CD4-positive, alpha-beta T cell treated with Interleukin-17A for 4 hours (primary cell): ENCODE data around the gene LRRC25.
"Not testable (repeated sequence)": the region's sequence is repeated elsewhere in the genome, so short reads cannot be mapped to it uniquely, and the experiment has no call there.

Experiments used
- DNase-seq: peaks from one replicate; pipeline ENCODE4 v3.0.0-alpha.2; 2020; ENCODE audit warnings: mixed read lengths

LRRC25 gene

DNA sequence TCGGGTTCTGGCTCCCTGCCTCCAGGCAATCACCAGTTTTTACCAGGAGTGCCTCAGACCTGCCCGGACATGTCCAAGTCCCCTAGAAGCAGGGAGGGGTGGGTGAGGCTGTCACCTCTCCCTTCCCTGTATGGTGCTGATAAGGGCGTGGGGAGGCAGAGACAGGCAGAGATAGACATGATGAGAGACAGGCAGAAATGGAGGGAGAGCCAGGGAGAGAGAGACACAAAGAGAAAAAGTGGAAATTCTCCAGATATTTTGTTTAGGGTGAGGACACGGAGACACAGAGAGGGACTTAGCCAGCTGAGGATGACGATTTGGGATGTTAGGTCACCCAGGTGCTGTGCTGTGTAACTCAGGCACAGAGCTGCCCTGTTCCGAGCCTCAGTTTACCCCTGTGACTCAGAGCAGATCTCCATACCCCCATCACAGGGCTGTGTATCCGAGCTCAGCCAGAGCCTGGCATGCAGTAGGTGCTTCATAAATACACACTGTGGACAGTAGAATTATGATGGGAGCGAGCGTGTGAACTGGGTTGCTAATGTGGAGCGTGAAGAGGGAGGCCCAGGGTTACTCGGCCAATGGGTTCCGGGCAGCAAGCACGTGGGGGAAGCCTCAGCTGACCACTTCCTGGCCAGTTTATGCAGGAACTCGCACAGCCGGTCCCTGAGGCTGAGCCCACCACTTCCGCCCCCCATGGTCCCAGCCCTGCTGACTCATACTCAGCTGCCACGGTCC is 23.4 kb downstream of the LRRC25 start:
- DNase-seq, result peak; percentile 35

DNA sequence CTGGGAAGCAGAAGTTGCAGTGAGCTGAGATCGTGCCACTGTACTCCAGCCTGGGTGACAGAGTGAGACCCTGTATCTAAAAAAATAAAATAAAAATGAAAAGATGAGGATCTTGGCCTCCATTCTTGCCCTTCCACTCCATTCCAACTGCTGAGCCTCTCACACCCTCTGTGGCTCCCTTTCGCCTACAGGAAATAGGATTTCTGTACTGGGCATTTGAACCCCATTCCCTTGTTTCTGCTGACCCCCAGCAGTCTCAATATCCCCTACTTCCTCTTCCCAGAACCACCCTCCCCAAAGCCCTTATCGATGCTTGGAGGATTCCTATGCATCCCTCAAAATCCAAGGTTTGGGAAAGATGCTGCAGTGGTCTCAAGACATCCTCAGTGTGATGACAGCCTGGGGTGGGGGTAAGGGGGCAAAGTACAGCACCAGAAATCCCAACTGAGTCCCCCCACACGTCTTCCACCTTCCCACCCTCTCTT is 24.0 kb downstream of the LRRC25 start:
- DNase-seq, result no peak

DNA sequence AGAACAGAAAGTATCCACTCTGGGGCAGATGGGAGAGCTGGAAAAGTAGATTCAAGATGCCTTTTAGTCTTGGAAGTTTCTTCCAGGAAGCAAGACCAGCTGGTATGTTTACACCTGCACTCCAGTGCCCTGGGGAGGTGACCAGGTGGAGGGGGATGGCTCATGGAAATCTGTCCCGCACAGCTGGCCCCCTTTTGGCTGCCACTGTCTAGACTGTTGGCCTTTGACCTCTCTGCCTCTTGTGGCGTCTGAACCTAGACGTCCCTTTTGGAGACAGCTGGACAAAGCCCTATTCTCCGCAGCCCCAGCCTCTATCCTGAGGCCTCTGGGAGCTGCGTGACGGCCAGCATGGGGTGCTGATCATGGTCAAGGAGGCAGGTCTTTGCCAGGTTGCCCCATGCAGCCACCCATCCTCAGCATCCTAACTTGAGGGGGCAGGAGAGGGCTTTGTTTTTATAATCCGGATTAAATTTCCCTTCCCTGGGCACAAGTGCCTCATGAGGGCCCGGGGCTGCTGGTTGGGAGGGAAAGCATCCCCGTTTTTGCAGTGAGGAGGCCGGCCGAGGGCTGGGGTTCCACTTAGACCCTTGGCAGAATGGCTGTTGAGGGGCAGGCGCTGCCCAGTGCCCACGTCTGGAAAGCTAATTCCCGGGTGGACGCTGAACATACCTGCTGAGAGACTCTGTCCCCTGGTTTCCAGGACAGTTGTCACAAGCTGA is 28.8 kb downstream of the LRRC25 start:
- no peak for DNase-seq

DNA sequence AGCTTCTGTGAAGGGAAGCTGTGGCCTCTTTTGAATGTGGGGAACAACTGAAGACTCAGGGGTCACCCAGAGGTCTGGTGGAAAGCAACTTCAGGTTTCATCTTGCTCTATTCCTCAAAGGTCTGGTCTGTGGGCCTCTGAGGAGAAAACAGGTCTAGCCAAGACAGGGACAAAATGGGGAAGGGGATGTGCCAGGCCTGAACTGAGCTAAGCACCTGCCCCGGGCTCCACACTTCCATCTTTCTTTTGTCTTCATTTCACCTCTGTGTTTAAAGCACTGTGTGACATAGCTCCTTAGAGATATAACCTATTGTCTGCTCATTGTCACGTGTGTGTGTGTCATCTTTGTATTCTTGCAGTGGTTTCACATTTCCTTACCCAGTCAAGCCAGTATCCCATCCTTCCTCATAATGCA is 31.4 kb downstream of the LRRC25 start:
- no peak for DNase-seq

DNA sequence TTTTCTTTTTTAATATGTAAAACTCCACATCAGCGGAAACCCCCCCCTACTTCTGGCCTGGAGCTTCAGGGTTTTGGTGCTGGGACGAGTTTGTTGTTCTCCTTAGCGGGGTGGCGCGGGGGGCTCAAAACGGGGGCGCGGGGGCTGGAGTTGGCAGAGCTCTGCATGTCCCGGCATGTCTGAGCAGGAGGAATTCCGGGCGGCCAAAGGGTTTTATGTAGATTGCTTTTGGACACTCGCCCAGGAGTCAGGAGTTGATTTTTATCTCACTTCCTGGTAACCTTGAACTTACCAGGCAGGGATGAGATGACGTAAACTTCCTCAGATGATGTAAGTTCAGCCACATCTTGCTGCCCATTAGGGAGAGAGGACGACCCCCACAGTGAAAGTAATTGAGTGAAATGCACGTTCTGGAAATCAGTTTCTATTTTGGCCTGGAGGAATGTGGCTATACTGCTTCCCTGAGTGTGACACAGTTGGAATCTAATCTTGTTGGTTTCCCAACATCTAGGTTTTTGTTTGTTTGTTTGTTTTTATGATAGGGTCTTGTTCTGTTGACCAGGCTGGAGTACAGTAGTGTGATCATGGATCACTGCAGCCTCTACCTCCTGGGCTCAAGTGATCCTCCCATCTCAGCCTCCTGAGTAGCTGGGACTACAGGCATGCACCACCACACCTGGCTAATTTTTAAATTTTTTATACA is 32.4 kb downstream of the LRRC25 start:
- no peak for DNase-seq

DNA sequence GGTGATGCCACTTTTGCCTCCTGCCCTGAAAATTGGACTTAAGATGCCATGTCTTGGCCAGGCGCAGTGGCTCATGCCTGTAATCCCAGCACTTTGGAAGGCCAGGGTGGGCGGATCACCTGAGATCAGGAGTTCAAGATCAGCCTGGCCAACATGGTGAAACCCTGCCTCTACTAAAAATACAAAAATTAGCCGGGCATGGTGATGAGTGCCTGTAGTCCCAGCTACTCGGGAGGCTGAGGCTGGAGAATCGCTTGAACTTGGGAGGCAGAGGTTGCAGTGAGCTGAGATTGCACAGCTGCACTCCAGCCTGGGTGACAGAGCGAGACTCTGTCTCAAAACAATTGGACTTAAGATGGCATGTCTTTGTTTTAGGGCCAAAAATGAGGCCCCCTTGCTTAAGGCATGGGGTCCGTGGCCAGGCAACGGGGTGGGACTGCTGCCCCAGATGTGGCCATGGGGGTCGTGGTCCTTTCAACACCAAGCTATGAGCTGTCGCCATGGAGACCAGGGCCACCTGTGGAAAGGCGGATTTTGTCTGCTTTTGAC is 33.1 kb downstream of the LRRC25 start:
- DNase-seq, result not testable (repeated sequence)

DNA sequence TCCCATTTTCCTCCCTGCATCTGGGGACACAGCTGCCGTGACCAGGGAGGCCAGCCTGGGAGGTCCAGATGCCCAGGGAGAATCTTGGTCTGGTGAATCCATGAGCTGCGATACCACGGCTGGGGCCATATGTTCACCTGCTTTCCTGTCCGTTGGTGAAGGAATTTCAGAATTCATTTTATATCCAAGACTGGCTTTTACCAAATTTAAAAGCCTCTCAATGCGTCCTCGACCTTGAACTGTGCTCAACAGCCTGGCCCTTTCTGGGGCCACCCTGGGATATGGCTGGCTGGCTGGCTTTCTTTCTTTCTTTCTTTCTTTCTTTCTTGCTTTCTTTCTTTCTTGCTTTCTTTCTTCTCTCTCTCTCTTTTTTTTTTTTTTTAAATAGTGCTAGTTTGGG is 33.6 kb downstream of the LRRC25 start:
- no peak for DNase-seq

DNA sequence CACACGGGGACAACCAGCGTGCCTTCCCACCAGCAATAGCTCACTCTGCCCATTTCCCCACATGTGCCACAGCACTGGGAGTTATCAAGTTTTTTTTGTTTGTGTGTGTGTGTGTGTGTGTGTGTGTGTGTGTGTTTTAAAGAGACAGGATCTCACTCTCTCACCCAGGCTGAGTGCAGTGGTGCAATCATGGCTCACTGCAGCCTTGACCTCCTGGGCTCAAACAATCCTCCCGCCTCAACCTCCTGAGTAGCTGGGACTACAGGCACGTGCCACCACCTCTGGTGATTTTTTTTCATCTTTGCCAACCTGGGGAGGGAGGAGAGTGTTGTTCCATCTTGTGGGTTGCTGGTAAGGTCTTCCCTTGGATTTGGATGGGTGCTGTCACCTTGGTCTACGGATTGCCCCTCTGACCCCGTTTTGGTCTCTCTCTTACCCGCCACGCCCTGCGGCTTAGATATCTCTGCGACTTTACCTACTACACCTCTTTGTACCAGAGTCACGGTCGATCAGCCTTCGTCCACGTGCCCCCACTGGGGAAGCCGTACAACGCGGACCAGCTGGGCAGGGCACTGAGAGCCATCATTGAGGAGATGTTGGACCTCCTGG is 34.4 kb downstream of the LRRC25 start:
- no peak for DNase-seq

DNA sequence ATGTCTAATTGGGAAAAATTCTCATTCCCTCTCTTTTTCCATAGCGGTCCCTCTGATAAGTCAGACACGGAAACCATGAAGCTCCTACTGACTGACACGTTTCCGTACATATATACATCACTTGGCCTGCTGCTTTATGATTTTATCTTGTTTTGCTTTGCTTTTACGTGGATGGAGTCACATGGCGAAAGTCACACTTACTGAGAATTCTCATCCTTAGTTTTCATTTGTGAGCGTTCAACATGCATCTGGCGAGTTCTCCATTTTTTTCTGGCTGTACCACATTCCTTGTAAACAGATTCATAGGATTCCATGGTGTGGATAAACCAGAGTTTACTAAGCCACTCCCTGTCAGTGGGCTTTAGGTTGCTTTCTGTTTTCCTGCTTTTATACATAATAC is 35.8 kb downstream of the LRRC25 start:
- DNase-seq, result no peak

DNA sequence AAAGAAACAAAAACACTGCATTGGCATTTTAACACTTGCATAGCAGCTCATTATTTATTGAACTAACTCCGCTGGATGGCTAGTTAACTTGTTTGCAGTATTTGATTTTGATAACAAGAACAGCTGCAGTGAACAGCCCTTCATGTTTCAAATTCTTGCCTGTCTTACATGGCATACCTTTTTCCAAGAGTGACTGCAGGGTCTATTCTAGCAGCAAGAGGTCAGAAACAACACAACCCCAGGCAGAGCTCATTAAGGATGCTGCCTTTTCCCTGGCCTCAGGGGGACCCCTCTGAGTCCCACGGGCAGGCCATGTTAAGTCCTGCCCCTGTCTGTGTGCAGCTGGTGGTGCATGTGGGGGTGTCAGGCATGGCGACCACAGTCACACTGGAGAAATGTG is 40.4 kb downstream of the LRRC25 start:
- no peak for DNase-seq

DNA sequence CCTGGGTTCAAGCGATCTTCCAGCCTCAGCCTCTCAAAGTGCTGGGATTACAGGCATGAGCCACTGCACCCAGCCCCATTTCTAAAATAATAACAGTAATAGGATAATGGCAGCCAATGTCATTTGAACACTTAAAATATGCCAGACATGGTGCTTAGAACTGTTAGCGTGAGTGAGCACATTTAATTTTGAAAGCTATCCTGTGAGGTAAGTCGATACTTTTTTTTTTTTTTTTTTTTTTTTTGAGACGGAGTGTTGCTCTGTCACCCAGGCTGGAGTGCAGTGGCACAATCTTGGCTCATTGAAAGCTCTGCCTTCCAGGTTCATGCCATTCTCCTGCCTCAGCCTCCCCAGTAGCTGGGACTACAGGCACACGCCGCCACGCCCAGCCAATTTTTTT is 42.7 kb downstream of the LRRC25 start:
- not testable (repeated sequence) for DNase-seq

DNA sequence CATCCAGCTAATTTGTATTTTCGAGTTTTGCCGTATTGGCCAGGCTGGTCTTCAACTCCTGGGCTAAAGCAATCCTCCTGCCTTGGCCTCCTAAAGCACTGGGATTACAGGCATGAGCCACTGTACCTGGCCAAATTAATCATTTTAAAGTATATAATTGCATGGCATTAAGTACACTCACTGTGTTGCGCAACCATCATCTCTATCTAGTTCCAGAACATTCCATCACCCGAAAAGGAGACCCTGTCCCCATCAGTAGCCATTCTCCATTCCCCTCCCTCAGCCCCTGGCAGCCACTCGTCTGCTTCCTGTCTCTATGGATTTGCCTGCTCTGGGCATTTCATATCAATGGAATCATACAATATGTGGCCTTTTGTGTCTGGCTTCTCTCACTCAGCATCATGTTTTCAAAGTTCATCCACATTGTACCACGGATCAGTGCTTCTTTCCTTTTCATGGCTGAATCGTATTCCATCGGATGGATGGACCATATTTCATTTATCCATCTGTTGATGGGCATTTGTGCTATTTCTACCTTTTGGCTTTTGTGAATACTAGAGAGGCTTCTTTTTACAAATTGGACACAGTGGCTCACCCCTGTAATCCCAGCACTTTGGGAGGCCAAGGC is 43.9 kb downstream of the LRRC25 start:
- no peak for DNase-seq

DNA sequence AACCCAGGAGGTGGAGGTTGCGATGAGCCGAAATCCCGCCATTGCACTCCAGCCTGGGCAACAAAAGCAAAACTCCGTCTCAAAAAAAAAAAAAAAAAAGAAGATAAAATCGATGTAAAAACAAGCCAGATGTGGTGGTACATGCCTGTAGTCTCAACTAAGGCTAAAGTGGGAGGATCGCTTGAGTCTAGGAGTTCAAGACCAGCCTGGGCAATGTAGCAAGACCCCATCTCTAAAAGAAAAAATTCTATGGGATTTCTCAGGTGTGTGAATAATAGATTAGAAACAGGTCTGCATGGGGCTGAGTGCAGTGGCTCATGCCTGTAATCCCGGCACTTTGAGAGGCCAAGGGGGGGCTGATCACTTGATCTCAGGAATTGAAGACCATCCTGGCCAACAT is 45.9 kb downstream of the LRRC25 start:
- DNase-seq, result no peak

DNA sequence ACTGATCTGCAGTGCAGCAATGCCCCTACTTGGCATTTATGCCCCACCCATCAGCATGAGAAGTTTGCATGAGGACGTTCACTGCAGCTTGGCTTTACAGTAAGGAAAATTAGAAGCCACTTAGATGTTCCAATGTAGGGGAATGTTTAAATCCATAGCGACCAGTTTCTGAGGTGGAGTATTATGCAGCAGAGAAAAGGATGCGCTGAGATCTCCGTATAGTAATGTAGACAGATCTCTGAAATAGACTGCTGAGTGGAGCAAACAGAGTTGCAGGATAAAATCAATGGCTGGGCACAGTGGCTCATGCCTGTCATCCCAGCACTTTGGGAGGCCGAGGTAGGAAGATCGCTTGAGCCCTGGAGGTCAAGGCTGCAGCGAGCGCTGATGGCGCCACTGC is 46.9 kb downstream of the LRRC25 start:
- DNase-seq, result no peak

DNA sequence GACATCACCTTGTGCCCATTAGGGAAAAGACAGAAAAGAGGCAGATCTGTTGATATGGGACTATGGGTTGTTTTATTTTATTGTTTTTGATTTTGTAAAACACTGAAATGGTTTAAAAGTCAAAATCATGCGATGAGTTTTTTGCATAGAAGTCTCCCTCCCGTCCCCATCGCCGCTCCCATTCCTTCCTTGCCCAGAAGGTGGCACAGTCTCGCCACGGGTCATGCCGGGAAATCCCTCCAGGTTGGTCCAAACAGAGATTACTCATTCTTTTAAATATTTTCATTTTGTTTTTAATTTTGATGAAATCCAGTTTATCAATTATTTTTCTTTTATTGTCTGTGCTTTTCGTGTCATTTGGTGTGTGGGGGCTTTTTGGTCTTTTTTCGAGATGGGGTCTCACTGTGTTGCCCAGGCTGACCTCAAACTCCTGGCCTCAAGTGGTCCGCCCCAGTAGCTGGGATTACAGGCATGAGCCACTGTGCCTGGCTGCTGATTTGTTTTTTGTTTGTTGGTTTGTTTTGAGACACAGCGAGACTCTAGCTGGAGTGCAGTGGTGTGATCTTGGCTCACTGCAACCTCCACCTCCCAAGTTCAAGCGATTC is 47.8 kb downstream of the LRRC25 start:
- DNase-seq, result peak; percentile 12

DNA sequence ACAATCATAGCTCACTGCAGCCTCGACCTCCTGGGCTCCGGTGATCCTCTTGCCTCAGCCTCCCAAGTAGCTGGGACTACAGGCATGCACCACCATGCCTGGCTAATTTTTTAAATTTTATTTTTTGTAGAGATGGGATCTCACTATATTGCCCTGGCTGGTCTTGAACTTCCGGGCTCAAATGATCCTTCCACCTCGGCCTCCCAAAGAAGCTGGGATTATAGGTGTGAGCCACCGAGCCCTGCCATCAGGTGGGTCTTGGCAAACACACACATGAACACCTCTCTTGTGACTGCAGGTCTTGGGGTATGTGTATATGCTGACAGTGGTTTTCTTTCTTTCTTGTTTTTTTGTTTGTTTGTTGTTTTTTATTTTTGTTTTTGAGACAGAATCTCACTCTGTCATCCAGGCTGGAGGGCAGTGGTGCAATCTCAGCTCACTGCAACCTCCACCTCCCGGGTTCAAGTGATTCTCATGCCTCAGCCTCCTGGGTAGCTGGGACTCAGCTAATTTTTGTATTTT is 48.5 kb downstream of the LRRC25 start:
- not testable (repeated sequence) for DNase-seq

DNA sequence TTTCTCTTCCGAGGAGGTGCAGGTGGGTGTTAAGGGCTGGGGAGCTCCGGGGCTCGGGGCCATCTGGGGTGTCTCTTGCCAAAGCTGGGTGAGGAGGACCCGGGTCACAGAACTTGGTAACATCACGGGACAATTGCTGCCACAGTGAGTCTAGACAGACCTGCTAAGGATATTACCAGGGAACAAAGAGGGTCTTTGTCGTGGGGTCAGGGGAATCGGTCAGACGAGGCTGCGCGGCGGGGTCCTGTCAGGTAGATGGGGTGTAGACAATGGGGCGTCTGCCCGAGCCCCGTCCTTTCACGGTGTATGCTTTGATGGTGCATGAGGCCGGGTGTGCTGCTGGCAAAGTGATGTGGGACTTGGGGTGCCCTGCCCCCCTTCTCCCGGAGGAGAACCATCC is 49.3 kb downstream of the LRRC25 start:
- no peak for DNase-seq

DNA sequence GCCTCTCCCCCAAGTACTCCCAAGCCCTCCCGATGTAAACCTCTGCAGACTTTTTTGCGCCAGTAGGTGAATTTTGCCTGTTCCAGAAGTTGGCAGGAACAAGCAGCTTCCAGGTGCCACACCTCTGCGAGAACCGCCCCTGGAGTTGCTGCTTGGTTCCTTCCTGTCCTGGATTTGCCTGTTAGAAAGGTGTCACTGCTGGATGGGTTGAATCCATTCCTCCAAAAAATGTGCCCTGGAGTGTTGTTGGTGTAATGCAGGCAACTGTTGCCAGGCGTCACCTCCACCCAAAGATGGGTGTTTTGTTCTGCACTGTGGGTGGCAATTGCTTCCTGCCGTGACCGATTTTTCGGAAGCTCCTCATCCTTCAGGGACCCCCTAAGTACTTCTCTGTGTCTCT is 51.3 kb downstream of the LRRC25 start:
- no peak for DNase-seq

DNA sequence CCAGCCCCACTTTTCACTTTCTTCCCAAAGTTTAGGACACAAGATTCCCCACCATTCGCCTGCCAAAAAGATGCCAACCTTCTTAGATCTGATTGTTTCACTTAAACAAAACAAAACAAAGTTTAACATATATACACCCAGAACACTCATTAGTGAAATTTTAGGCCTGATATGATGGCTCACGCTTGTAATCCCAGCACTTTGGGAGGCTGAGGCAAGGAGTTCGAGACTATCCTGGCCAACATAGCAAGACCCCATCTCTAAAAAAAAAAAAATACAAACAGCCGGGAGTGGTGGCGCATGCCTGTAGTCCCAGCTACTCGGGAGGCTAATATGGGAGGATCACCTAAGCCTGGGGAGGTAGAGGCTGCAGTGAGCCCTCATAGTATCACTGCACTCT is 52.1 kb downstream of the LRRC25 start:
- no peak for DNase-seq

DNA sequence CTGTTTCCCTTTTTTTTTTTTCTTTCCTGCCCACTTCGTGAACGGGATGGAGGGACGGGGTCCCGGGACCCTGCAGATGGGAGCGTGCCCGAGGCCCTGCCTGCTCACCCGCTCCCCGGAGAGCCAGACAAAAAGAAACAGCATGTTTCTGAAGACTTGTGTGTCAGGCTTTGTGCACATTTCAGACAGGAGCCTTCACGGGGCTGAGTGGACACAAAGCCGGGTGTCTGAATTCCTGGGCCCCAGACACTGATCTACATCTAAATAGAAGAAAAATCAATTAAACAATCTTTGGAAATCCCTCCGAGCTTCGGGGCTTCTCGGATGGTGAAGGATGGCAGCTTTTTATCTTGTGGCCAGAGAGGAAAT is 52.9 kb downstream of the LRRC25 start:
- DNase-seq, result no peak

DNA sequence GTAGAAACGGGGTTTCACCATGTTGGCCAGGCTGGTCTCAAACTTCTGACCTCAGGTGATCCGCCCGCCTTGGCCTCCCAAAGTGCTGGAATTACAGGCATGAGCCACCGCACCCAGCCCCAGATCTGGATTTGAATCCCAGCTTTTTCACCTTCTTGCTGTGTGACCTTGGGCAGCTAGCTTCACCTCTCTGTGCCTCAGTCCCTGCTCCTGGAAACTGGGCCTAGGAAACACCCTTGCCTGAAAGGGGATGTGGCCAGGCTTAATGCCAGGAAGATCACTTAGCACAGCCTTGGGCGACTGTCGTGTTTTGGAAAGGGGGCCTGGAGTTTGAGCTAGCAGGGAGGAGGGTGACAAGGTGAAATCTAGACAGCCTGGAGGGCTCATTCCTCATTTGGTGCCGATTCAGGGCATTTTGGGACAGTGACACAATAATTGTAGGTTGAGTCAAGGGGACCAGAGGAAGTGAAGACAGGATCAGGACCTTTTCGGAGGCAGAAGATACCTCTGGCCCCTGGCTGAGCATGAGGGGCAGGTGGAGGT is 55.3 kb downstream of the LRRC25 start:
- DNase-seq, result no peak
